Activated T-helper 9 cell treated with anti-CD3 and anti-CD28 coated beads, Interleukin-2, amount 50 U/mL, for 16 hours (primary cell): ENCODE data around the gene MAD1L1.
"Not testable (repeated sequence)": the region's sequence is repeated elsewhere in the genome, so short reads cannot be mapped to it uniquely, and the experiment has no call there.

ENCODE experiments used
- DNase-seq: peaks from one replicate; pipeline ENCODE4 v3.0.0-alpha.2; 2020; ENCODE audit warnings: low read depth

MAD1L1 gene

DNA sequence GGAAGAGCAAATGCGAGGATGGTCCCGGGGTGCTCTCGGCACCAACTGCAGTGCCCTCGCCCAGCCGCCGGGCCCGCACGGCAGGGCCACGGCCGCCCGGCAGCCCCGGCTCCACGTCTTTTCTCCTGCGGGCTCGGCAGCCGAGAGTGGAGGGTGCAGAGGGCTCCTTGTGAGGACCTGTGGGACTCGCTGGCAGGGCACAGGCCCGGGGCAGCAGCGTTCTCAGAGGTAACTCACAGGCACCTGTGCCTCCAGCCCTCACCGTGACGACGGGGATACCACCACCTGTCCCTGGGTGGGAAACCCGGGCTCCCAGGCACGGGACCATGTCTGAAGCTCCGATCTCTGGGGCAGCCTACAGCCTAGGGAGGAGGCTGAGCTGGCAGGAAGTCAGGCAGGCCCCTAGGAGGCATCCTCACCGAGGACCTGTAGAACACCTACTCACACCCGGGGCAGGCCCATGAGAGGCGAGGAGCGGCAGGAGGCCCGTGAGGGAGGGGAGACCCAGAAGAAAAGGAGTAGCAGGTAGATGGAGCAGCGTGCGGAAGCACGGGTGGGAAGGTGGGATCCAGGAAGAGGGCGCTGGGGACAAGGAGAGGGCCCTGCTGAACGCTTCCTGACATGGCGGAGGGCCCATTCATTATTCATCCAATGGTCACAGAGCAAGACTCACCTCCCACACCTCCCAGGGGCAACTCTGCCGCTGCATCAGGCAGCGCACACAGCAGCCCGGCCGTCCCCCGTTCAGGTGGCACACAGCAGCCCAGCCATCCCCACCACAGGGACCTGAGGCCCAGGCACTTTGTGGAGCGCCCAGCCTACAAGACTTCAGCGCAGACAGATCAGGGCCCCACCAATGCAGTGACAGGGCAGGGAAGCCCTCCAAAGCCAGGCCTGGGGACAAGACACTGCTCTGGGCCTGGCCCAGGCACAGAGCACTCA is 244.9 kb downstream of the MAD1L1 start:
- DNase-seq = no peak

- DNase-seq = no peak
Observed at GRCh38 chr7:1987084-1987535, 245.6 kb downstream of the MAD1L1 start.

- no peak for DNase-seq
Observed at GRCh38 chr7:1986366-1987083, 246.2 kb downstream of the MAD1L1 start.

- DNase-seq = no peak
Observed at GRCh38 chr7:1985936-1986335, 246.8 kb downstream of the MAD1L1 start.

- DNase-seq = no peak
Observed at GRCh38 chr7:1985042-1985441, 247.7 kb downstream of the MAD1L1 start.

DNA sequence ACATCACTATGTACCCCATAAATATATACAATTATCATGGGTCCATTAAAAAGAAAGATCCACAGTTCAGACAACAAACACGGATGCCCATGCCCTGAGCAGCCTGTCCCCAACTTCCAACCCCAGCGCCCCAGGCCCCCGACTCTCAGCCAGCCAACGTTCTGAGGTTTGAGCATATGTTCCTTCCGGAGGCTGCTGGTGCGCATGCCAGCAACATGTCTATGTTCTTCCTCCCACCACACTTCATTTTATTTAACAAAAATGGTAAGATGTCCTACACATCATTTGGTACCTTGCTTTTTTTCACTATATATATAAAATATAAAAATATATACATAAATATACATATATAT is 250.9 kb downstream of the MAD1L1 start:
- no peak for DNase-seq

DNA sequence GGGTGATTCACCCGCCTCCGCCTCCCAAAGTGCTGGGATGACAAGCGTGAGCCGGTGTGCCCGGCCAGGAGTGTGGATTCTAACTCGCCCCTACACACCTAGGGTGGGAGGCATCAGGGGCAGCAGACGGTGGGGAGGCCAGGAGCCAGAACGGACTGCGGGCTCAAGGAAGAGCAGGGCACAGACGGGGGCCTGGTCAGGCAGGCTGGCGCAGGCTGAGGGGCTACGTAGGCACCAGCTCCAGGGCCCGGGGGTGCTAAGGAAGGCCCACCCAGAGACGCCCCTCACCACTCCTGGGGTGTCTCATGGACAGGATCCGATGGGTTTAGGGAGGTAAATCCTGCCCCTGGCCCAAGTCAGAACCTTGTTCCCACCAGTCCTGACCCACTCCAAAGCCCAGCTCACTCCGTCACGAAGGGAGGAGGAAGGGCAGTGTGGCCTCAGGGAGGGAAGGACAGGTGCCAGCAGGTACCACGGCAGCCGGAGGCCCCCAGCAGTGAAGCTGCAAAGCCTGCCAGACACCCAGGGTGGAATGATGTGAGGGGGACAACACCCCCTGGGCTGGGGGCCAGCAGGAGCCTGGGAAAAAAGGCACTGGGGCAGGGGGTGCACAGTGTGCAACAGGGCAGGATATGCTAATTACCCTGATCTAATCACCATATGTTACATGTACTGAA is 251.4 kb downstream of the MAD1L1 start:
- no peak for DNase-seq

- DNase-seq = no peak
Observed at GRCh38 chr7:1979591-1980560, 252.9 kb downstream of the MAD1L1 start.

DNA sequence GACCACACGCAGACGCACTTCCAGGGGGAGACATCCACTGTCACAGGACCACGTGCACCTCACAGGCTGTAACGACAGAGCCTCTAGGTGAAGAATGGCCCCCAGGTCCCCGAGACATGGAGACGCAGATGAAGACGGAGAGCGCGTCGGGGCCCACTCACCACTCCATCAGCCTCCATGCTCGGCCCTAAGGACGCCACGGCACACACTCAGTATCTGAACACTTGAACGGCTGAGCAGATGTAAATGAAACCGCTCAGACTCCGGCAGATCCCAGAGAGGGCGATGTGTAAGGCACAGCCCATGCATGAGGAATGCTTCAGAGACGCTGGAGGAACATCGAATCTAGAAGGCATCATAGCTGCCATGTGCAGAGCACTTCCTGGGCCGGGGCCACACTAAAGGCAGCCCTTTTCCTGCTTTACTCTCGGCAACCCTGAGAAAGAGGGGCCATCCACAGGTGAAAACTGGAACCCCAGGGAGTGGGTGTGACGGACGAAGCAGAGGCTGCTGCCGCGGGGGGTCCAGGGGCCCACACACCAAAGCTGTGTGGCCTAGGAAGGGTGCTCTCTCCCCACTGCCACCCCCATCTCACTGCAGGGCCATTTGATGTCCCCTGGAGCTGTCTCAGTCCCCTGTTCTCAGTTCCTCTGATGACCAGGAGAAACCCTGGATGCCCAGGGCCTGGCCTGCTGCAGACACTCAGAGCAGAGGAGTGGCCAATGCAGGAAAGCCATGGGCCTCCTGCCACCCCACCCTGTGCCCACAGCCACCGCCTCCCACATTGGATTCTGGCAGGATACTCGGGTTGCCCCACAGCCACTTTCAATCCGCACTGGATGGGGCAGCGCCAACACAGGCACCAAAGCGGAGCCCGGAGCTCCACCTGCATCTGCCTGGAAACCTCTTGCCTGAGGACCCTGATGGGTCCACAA is 253.8 kb downstream of the MAD1L1 start:
- DNase-seq = no peak

GRCh38 chr7:1977876-1978441 is 254.8 kb downstream of the MAD1L1 start:
- DNase-seq = no peak

GRCh38 chr7:1977059-1977875 is 255.5 kb downstream of the MAD1L1 start:
- no peak for DNase-seq

DNA sequence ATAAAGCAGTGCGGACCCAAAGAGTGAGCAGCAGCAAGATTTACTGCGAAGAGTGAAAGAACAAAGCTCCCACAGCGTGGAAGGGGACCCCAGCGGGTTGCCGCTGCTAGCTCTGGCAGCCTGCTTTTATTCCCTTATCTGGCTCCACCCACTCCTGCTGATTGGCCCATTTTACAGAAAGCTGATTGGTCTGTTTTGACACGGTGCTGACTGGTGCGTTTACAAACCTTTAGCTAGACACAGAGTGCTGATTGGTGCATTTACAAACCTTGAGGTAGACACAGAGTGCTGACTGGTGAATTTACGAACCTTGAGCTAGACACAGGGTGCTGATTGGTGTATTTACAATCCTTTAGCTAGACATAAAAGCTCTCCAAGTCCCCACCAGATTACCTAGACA is 256.2 kb downstream of the MAD1L1 start:
- DNase-seq = not testable (repeated sequence)

DNA sequence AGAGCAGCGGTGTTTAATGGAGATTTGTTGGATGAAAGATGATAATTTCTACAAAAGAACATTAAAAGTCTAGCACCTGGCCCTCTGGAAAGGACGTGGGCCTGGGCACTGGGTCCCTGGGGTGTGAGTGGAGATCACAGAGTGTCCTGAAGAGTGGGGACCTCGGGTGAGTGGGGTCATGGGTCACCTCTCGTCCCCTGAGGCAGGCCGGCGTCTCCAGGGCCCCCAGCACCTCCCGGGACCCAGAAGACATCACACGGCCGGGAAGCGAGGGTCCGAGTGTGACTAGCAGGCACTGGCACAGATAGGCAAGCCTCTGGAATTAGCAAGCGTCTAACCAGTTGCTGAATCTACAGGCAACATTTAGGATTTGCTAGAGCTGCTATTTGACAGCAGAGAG is 257.2 kb downstream of the MAD1L1 start:
- DNase-seq = no peak

GRCh38 chr7:1975179-1975578 is 257.6 kb downstream of the MAD1L1 start:
- no peak for DNase-seq

DNA sequence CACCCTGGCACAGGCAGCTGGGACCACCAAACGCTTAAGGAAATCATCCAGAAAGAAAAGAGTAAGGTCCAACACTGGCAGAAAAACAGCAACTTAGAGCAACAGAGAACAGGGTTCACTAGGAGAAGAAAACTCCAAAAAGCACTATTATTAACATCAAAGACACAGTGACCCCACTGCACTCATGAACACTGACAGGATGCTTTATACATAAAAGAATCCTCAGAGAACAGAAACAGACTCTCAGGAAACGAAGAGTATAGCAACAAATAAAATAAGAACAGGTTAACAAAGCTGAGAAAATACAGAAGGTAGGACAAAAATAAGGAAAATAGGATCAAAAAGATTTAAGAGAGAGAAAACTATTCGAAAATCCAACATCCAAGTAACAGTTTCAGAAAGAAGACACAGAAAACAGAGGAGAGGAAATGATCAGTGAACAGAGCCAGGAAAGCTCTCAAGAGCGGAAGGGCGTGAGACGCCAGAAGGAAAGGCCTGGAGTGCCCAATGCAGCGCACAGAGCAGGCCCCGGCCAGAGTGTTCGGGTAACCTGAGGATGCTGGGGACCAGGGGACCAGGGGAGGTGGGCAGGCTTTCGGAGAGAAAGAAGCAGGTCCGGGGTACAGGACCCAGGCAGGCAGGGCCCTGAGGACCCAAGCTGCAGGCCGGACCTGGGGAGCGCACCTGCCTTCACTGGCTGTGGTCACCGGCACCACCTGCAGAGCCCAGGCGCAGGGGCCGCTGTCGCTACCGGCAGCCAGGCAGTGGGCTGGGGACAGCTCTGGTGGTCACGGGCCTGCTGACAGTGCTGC is 258.2 kb downstream of the MAD1L1 start:
- no peak for DNase-seq

DNA sequence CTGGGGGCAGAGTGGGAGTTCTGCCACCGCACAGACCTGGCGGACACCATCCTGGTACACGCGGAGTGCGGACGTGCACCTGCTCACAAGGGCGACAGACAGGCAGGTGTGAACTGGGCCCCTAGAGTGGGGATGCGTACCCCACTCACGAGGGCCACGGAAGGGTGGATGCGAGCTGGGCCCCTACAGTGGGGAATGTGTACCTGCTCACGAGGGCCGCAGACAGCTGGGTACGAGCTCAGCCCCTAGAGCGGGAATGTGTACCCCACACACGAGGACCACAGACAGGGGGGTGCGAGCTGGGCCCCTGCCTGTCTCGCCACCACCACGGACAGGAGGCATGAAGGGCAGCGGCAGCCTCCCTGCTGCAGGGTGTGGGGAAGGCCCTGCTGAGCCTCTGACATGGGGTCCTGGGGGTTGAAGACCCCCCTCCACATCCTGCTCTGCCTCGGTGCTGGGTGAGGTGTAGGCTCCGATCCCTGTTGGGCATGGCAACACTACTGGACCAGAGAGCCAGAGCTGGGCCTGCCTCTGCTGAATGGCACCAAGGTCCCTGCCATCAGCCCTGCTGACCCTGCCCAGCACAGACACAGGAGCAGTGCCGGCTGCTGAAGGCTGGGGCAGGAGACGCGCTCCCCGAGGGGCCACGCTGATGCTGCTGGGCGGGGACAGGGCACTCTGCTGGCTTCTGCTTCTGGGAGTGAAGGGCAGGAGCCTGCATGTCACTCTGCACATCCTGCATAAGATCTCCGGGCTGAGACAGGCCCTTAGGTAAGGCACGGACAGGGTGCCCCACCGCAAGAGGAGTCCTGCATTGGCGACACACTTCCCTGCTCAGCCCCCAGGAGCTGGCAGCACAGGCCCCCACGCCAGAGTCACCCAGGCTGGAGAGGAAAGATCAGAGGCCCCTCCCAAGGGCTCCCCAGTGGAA is 259.2 kb downstream of the MAD1L1 start:
- DNase-seq = no peak

DNA sequence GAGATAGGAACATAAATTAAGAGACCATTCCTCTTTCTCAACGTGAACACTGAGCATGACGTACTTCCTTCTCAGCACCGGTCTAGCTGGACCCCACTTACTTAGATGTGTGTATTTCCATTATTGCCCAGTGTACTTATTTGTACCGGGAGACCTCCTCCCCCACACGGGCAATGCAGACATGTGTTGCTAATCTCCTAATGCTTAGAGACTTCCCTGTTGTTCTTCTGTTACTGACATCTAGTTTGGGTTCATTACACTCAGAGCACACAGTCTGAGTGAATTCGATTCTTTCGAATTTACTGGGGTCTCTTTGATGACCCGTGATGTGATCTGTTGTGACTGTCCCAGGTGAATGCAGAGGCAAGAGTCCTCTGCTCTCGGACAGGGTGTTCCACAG is 260.0 kb downstream of the MAD1L1 start:
- no peak for DNase-seq
